ENCODE data around the gene ZFYVE28. TPM values are rescaled to one million over a fixed set of nuclear protein-coding genes. Genes with fewer than 3 reads are reported as not detected.
A peak's percentile ranks its signal among the peaks of the same experiment; 100 is the strongest.

Gene ZFYVE28
- total and polyA plus RNA-seq, 2 of the 8 experiments (the other 6 are each of a cell fraction or from before 2014, with no cell fraction given) = 1.7 to 4.9 TPM

DNA sequence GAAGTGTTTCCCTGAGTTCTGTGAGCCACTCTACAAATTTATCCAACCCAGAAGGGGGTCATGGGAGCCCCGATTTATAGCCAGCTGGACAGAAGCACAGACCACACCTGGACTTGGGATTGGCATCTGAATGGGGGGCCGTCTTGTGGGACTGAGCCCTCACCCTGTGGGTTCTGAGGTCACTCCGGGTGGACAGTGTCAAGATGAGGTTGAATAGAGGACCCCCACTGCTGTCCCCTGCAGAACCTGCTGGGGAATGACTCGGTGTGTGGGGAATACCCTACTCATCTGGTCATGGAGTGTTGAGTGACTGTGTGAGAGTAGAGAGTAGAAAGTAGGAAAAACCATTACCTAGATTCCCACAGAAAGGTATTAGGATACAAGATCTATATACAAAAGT, 67.5 kb downstream of the ZFYVE28 start:
- Histone ChIP-seq H4K20me1 (replicated peaks in 1 of 2; ENCODE audit: control insufficient read depth in 1 of 2, insufficient read depth in 2 of 2, low read length in 2 of 2) (peaks cover 0 to 3% of the 10 kb centered on the region in 2 experiments), H3K27ac (ENCODE audit: low read depth, low read length) (no peak overlapping the region), H4K5ac (ENCODE audit: insufficient read length, low read depth, low read length) (no peak overlapping the region), H3K14ac (ENCODE audit: insufficient read length) (no peak overlapping the region), H2BK120ac (replicated peaks; ENCODE audit: low read depth, low read length) (no peak overlapping the region), H3K9me3 (ENCODE audit: insufficient read depth in 2 of 2, low read depth in 1 of 2, low read length in 1 of 2) (no peaks in the 10 kb centered on the region), H3K18ac (ENCODE audit: extremely low read depth, low read length) (no peak overlapping the region), H2AK5ac (ENCODE audit: low read depth, low read length) (no peak overlapping the region), H3K23ac (ENCODE audit: insufficient read length) (no peak overlapping the region), H3K4me1 (replicated peaks in 1 of 4; ENCODE audit: control insufficient read depth in 3 of 4, insufficient read depth in 4 of 4, low read length in 3 of 4) (peaks cover 0 to 3% (median under 1%) of the 10 kb centered on the region in 4 experiments; a peak in 3 of 7 replicates), H3K4ac (replicated peaks; ENCODE audit: insufficient read length, low read depth, low read length) (no peak overlapping the region), H3K27me3 (replicated peaks in 1 of 4; ENCODE audit: control insufficient read depth in 3 of 4, extremely low read depth in 1 of 4, insufficient read depth in 3 of 4, low read length in 3 of 4) (no peaks in the 10 kb centered on the region), H3K23me2 (ENCODE audit: low read depth, low read length) (no peaks in the 10 kb centered on the region), H3K36me3 (ENCODE audit: control insufficient read depth in 2 of 4, insufficient read depth in 4 of 4, low read length in 3 of 4) (no peaks in the 10 kb centered on the region), H2BK20ac (ENCODE audit: low read length) (no peak overlapping the region), H3K4me2 (ENCODE audit: insufficient read depth in 1 of 2, low read depth in 2 of 2, low read length in 2 of 2) (no peak overlapping the region), H2BK15ac (ENCODE audit: low read length) (no peak overlapping the region), H3K56ac (replicated peaks; ENCODE audit: insufficient read length, low read depth, low read length) (no peak overlapping the region), H2AFZ (ENCODE audit: low read length) (no peak overlapping the region), H4K91ac (replicated peaks; ENCODE audit: insufficient read length, low read length) (no peak overlapping the region), H4K8ac (ENCODE audit: extremely low read depth, insufficient read depth, low read length) (no peak overlapping the region), H3K79me1 (ENCODE audit: low read depth, low read length) (no peaks in the 10 kb centered on the region), H3K4me3 (ENCODE audit: extremely low read depth in 1 of 4, insufficient read depth in 2 of 4, low read depth in 3 of 4, low read length in 4 of 4) (no peak overlapping the region), H3K9ac (replicated peaks in 1 of 4; ENCODE audit: extremely low read depth in 1 of 4, low read depth in 3 of 4, low read length in 3 of 4) (no peak overlapping the region), H2BK12ac (ENCODE audit: low read depth, low read length) (no peak overlapping the region), H3K79me2 (ENCODE audit: control insufficient read depth in 1 of 2, insufficient read depth in 2 of 2, low read length in 2 of 2) (no peaks in the 10 kb centered on the region), H2BK5ac (ENCODE audit: low read depth, low read length) (no peak overlapping the region)
- 87% methylated on average over 4 of the region's 4 CpGs; no CpG with 5 or more reads in 1 of the 2 experiments for WGBS, 2 experiments (ENCODE audit: extremely low coverage in 1 of 2, insufficient coverage in 1 of 2, insufficient read length in 1 of 2, insufficient replicate concordance in 2 of 2, low coverage in 1 of 2, low lambda C conversion rate in 2 of 2, missing lambda C conversion rate in 1 of 2)
- no peak for TF ChIP-seq CEBPB (IDR thresholded peaks at IDR 0.05; ENCODE audit: low read depth, low read length)
- TF ChIP-seq SP4 (IDR thresholded peaks at IDR 0.05; ENCODE audit: low read length) = no peak
- no peak for TF ChIP-seq EP300 (IDR thresholded peaks at IDR 0.05; ENCODE audit: borderline replicate concordance in 1 of 2, low read depth in 2 of 2, low read length in 2 of 2)
- no peak for TF ChIP-seq HDAC2 (IDR thresholded peaks at IDR 0.05; ENCODE audit: borderline replicate concordance in 1 of 2, low read depth in 2 of 2, low read length in 2 of 2)
- no peak for TF ChIP-seq EZH2 (IDR thresholded peaks at IDR 0.05; ENCODE audit: low read depth, low read length, severe bottlenecking)
- ChIA-PET POLR2A (ENCODE audit: partially characterized antibody) (no interaction called here), CTCF (ENCODE audit: partially characterized antibody) (interaction anchor here (0.9 to 9.7 kb wide), 3 partner anchors 10 to 131 kb away, joined by 3 to 69 read pairs (median 7); no protein-coding TSS in a partner anchor)
- FAIRE-seq = no peak
- DNase-seq (ENCODE audit: low read depth in 1 of 2, low spot score in 2 of 2) = peak in 1 of 2 experiments; percentile 36

Measured in H1 (cell line).